ENCODE measurements around the gene NHERF1.

NHERF1 gene

GRCh38 chr17:74790161-74791058 is 42.0 kb downstream of the NHERF1 start:
- DNase-seq = peak; percentile 1

DNA sequence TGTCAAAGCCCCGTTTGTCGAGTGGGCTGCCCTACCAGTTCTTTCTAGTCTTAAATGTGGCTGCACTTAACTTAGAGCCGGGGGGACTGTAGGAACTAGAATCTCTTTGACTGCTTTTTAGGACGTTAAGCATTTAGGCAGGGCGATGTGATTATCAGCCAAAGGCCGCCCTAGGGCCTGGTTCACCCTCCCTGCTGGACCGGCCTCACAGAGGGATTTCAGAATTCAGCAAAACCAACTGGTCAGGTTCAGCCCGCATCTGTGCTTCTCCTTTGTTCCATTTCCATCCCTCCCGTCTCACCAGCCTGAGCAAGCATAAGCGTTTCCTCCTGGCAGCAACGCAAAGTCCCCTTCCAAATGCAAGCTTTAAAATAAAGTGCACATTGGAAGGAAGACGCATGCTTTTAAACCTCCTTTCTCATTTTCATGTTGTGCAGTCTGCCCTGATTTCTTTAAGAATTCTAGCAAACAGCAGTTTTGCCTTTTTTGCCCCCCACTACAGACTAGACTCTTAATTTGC is 44.2 kb downstream of the NHERF1 start:
- no peak for DNase-seq

- no peak for DNase-seq
Measured at GRCh38 chr17:74795327-74796020, 47.0 kb downstream of the NHERF1 start.

- DNase-seq = no peak
Measured at GRCh38 chr17:74796211-74796610, 47.8 kb downstream of the NHERF1 start.

DNA sequence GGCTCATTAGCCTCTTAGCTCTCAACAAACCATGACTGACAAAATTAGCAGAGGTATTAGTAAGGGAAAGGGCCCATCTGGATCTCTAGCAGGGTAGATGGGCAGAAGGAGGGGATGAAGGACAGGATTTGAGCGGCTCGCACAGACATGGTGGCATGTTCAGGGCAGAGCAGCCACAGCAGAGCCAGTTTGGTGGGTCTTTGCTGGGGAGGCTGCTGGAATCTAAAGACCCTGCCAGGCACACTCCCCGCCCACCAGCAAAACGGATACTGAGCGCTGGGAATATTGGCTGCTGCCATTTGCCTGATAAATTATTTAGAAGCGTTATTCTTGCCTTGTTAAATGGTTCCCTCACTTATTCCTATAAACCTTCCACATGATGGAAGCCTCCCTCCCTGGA is 48.4 kb downstream of the NHERF1 start:
- DNase-seq = no peak

GRCh38 chr17:74797824-74798223 is 49.4 kb downstream of the NHERF1 start:
- DNase-seq = no peak

DNA sequence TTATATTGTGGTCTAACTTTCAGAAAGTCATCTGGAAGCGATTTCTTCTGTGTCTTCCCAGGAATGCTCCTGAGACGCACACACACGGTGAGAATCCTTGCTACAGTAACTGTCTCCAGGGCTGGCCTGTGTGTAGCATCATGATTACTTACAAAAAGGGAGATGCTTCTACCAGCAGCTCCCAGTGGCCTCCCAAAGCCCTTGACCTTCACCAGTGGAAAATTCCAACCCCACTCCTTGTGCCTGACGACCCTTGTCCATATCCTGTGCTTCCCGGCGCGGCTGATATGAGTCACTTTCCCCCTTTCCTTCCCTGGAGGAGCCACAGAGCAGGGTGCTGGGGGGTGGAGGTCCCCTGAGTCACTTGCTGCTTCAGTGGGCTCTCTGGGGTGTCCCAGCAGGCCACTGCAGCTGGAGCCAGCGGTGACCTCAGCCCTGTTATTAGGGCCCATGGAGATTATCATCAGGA is 49.8 kb downstream of the NHERF1 start:
- no peak for DNase-seq

- DNase-seq = no peak
Measured at GRCh38 chr17:74799097-74799496, 50.7 kb downstream of the NHERF1 start.

- DNase-seq = no peak
Measured at GRCh38 chr17:74800531-74800930, 52.1 kb downstream of the NHERF1 start.

GRCh38 chr17:74801896-74802295 is 53.5 kb downstream of the NHERF1 start:
- no peak for DNase-seq

DNA sequence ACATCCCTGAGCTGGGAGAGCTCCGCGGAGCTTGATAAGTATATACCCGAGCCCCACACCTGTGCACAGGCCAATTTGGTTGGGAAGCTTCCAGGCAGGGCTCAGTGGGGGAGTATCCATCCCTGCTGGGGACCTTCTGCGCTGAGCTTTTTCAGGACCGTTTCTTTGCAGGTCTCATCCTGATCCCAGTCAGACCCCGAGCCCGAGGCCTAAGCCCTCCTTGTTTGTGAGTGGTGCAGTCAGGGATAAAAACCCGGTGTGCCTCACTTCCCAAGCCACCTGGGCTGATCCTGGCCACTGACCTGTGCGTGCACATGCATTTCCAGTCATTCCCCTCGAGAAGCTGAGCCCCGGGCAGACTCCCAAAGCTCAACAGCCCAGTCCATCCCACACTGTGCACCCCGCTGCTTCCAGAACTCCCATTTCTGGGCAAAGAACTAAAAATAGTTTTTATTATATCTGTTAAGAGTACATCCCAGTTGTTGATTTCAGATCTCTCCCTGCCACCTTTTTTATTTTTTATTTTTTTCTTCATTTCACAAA is 55.0 kb downstream of the NHERF1 start:
- DNase-seq = no peak

GRCh38 chr17:74803971-74804370 is 55.5 kb downstream of the NHERF1 start:
- no peak for DNase-seq

DNA sequence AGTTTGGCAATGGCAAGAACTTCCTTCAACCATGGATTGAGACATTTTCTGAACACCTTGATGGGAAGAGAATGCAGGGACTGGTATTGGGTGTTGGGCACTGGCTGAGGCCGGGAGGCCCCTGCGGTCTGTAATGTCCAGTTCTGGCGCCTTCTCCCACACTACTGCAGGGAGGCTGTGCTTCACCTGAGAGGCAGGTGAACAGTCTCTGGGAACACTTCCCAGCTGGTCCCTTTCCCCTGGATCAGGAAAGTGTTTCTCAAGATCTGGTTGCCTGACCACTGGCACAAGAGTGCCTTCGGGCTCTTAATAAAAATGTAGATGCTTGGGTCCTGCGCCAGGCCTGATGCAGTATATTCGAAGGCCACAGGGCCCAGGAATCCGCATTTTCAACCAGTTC is 56.3 kb downstream of the NHERF1 start:
- DNase-seq = no peak

- DNase-seq = no peak
Measured at GRCh38 chr17:74805591-74805991, 57.2 kb downstream of the NHERF1 start.

DNA sequence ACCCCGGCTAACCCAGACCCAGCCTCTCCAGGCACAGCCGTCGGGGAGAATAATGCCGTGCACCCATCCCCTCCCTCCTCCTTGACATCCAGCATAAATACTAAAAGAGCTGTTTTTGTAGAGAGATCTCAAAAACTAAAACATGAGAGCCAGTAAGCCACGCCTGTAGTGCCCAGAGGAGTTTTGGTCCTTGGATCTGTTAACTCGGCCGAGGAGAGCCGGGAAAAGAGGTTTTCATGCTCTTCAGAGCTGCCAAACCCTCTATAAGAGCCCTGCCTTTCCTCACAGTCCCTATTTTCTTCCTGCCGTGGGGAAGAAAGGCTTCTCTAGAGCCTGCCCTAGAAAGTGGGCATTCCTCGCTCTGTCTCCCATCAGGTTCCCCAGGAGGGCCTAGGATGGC is 57.9 kb downstream of the NHERF1 start:
- DNase-seq = no peak

GRCh38 chr17:74807441-74807840 is 59.0 kb downstream of the NHERF1 start:
- DNase-seq = no peak

GRCh38 chr17:74807925-74808324 is 59.5 kb downstream of the NHERF1 start:
- no peak for DNase-seq

GRCh38 chr17:74808714-74809430 is 60.4 kb downstream of the NHERF1 start:
- DNase-seq = no peak

- DNase-seq = no peak
Measured at GRCh38 chr17:74810699-74811485, 62.5 kb downstream of the NHERF1 start.

GRCh38 chr17:74812109-74813009 is 63.9 kb downstream of the NHERF1 start:
- no peak for DNase-seq

- DNase-seq = no peak
Measured at GRCh38 chr17:74814453-74814852, 66.0 kb downstream of the NHERF1 start.
